Activated naive CD8-positive, alpha-beta T cell treated with anti-CD3 and anti-CD28 coated beads for 36 hours (primary cell): Measurements from ENCODE around the gene ATF6B. TPM values are rescaled to one million over a fixed set of nuclear protein-coding genes. Genes with fewer than 3 reads are reported as not detected.
"Not testable (repeated sequence)": the region's sequence is repeated elsewhere in the genome, so short reads cannot be mapped to it uniquely, and the experiment has no call there.

Experiments
- DNase-seq: peaks from one replicate; pipeline ENCODE4 v3.0.0; 2021
- H3K27ac Mint-ChIP-seq: one replicate; pipeline ENCODE4 v1.8.0; 2022; ENCODE audit warnings: mild to moderate bottlenecking, moderate library complexity, mixed read lengths
- H3K27me3 Mint-ChIP-seq: one replicate; pipeline ENCODE4 v1.8.0; 2022; ENCODE audit warnings: mild to moderate bottlenecking, mixed read lengths
- H3K36me3 Mint-ChIP-seq: one replicate; pipeline ENCODE4 v1.8.0; 2021; ENCODE audit warnings: mild to moderate bottlenecking, mixed read lengths
- H3K4me1 Mint-ChIP-seq: one replicate; pipeline ENCODE4 v1.8.0; 2021; ENCODE audit warnings: mixed read lengths
- H3K4me3 Mint-ChIP-seq: one replicate; pipeline ENCODE4 v1.8.0; 2022; ENCODE audit warnings: mild to moderate bottlenecking, moderate library complexity, mixed read lengths
- H3K9me3 Mint-ChIP-seq: one replicate; pipeline ENCODE4 v1.8.0; 2022; ENCODE audit warnings: mixed read lengths
- total RNA-seq, 2 experiments: library from RNA; stranded (reverse); gene quantifications; one replicate each; pipeline ENCODE4 v1.2.3, GENCODE V29; 2021

The ATF6B gene
- total RNA-seq, 2 experiments from 2014 or later = 50.4 to 53.5 TPM

DNA sequence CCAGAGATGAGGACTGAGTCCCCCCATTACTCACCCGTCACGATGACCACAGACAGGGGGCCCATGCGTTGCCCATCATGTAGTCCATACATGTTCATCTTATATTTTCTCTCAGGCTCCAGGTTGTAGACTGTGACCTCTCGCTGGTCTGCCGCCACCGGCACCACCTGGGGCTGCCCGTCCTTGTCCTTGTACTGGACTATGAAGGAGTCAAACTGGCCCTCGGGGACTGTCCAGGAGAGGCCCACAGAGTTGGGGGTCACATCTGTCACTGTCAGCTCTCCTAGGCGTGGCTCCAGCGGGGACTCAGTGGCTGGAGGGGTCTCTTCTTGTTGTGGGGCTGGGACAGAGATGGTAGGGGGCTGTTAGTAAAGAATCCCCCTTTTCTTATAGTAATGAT lies 54.4 kb downstream of the ATF6B start:
- no peaks in the 10 kb centered on the region for H3K4me1 Mint-ChIP-seq
- H3K4me3 Mint-ChIP-seq = no peak overlapping the region
- DNase-seq = no peak
- H3K27ac Mint-ChIP-seq = no peak overlapping the region
- H3K9me3 Mint-ChIP-seq = no peaks in the 10 kb centered on the region
- no peaks in the 10 kb centered on the region for H3K36me3 Mint-ChIP-seq
- no peaks in the 10 kb centered on the region for H3K27me3 Mint-ChIP-seq

DNA sequence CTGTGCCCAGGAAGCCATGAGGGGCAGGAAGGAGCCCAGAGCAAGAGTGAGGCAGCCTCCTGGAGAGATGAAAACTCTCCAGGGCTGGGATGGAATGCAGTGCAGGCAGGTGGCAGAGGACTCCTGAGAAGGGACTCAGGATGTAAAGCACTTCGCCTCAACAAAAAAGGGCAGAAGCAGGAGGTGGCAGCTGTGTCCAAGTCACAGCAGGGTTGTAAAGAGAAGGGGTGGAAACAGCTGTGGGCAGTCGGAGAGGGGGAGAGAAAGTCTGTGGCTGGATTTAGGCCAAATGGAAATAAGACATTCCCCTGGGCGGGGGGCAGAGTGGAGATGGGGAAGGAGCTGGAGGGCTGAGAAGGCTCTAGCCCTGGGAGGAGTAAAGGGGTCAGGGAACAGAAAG lies 54.9 kb downstream of the ATF6B start:
- H3K36me3 Mint-ChIP-seq = no peaks in the 10 kb centered on the region
- H3K4me1 Mint-ChIP-seq = no peaks in the 10 kb centered on the region
- no peak overlapping the region for H3K4me3 Mint-ChIP-seq
- H3K9me3 Mint-ChIP-seq = no peaks in the 10 kb centered on the region
- DNase-seq = no peak
- H3K27me3 Mint-ChIP-seq = no peaks in the 10 kb centered on the region
- no peak overlapping the region for H3K27ac Mint-ChIP-seq

- no peaks in the 10 kb centered on the region for H3K4me1 Mint-ChIP-seq
- H3K27me3 Mint-ChIP-seq = no peaks in the 10 kb centered on the region
- H3K4me3 Mint-ChIP-seq = no peak overlapping the region
- DNase-seq = no peak
- H3K36me3 Mint-ChIP-seq = no peaks in the 10 kb centered on the region
- H3K9me3 Mint-ChIP-seq = no peaks in the 10 kb centered on the region
- H3K27ac Mint-ChIP-seq = no peak overlapping the region
Measured at GRCh38 chr6:32070814-32071543, 57.1 kb downstream of the ATF6B start.

DNA sequence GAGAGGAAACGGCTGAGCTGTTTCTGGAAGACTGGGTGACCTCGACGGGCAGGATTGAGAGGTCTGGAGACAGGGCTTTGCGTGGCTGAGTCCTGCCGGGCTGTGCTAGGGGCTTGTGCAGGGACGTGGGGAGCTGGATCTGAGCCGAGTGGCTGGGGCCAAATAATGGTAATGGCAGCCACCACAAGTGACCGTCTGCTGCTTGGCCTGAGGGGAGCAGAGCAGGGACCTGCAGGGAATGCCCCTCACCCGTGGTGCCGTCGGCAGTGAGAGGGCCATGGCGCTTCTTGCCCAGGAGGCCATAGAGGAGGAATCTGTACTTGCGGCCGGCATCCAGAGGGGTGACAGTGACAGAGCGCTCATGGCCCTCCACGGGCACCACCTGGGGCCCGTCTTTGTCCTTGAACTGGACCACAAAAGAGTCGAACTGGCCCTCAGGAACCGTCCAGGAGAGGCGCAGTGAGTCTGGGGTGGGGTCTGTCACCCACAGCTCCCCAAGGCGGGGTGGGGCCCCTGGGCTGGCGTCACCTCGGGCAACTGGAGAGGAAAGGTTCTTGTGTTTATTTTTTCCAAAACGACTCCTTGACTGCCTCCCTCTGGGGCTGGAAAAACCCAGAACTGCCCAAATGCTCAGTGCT lies 58.0 kb downstream of the ATF6B start:
- H3K27me3 Mint-ChIP-seq = no peaks in the 10 kb centered on the region
- no peak for DNase-seq
- no peaks in the 10 kb centered on the region for H3K9me3 Mint-ChIP-seq
- no peak overlapping the region for H3K4me3 Mint-ChIP-seq
- H3K36me3 Mint-ChIP-seq = no peaks in the 10 kb centered on the region
- no peak overlapping the region for H3K27ac Mint-ChIP-seq
- no peaks in the 10 kb centered on the region for H3K4me1 Mint-ChIP-seq

- Mint-ChIP-seq H3K27me3 (no peaks in the 10 kb centered on the region), H3K9me3 (no peaks in the 10 kb centered on the region), H3K4me1 (no peaks in the 10 kb centered on the region), H3K36me3 (no peaks in the 10 kb centered on the region), H3K4me3 (no peak overlapping the region), H3K27ac (no peak overlapping the region)
- DNase-seq = no peak
Measured at GRCh38 chr6:32069460-32069859, 58.6 kb downstream of the ATF6B start.

- Mint-ChIP-seq H3K9me3 (no peaks in the 10 kb centered on the region), H3K4me1 (no peaks in the 10 kb centered on the region), H3K27ac (no peak overlapping the region), H3K36me3 (no peaks in the 10 kb centered on the region), H3K27me3 (no peaks in the 10 kb centered on the region), H3K4me3 (no peak overlapping the region)
- DNase-seq = no peak
Measured at GRCh38 chr6:32068867-32069266, 59.2 kb downstream of the ATF6B start.

DNA sequence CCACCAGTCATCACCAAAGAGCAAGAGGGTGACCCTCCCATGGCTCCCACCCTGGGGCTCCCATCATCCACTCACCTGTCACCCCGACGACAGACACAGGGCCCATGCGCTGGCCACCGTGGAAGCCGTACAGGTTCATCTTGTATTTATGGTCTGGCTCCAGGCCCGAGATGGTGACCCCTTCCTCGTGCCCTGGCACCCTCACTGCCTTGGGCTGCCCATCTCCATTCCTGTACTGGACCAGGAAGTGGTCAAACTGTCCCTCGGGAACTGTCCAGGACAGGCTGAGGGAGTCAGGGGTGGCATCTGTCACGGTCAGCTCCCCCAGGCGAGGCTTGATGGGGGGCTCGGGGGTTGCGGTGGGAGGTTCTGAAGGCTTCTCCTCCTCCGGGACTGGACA lies 59.7 kb downstream of the ATF6B start:
- not testable (repeated sequence) for H3K27me3 Mint-ChIP-seq, H3K4me1 Mint-ChIP-seq, DNase-seq, H3K4me3 Mint-ChIP-seq, H3K9me3 Mint-ChIP-seq, H3K27ac Mint-ChIP-seq, H3K36me3 Mint-ChIP-seq

DNA sequence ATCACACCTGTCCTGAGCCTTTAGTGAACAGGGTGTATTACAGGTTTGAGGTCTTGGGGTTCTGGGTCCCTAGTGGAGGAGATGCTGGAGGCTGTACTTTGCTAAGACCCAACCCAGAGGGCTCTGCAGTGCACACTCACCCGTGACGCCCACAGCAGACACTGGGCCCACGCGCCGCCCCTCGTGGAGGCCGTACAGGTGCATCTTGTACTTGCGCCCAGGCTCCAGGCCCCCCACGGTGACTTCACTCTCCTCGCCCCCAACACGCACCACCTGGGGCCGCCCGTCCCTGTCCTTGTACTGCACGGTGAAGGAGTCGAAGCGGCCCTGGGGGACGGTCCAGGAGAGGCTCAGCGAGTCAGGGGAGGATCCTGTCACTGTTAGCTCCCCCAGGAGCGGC lies 60.5 kb downstream of the ATF6B start:
- DNase-seq, H3K4me1 Mint-ChIP-seq, H3K36me3 Mint-ChIP-seq, H3K4me3 Mint-ChIP-seq, H3K27ac Mint-ChIP-seq, H3K9me3 Mint-ChIP-seq, H3K27me3 Mint-ChIP-seq: not testable (repeated sequence)

Other genes with a start within 250 kb of the ATF6B start
- gene SLC44A4, start 249.2 kb downstream of the ATF6B start, total RNA-seq = under 1 TPM in 1 of 2 experiments, not detected in 1; 0.30 TPM
- 10 to 100 TPM; 63.4 to 64.0 TPM for gene EHMT2, start 230.5 kb downstream of the ATF6B start, total RNA-seq
- gene ZBTB12, start 226.2 kb downstream of the ATF6B start, total RNA-seq = 1 to 10 TPM; 3.1 to 3.2 TPM
- 1 to 10 TPM in 1 of 2 experiments, under 1 TPM in 1; 0.42 to 1.6 TPM for gene C2, start 200.5 kb downstream of the ATF6B start, total RNA-seq
- gene CFB, start 182.2 kb downstream of the ATF6B start, total RNA-seq = under 1 TPM; 0.52 to 0.82 TPM
- 10 to 100 TPM; 73.8 to 75.5 TPM for gene NELFE, start 169.3 kb downstream of the ATF6B start, total RNA-seq
- gene SKIC2, start 169.1 kb downstream of the ATF6B start, total RNA-seq = 10 to 100 TPM; 84.6 to 90.9 TPM
- 10 to 100 TPM; 15.6 to 16.3 TPM for gene DXO, start 156.1 kb downstream of the ATF6B start, total RNA-seq
- gene C4A, start 146.2 kb downstream of the ATF6B start, total RNA-seq = 1 to 10 TPM; 2.2 to 3.2 TPM
- gene C4B, start 113.5 kb downstream of the ATF6B start, total RNA-seq = 1 to 10 TPM; 3.0 to 4.0 TPM
- gene CYP21A2, start 89.8 kb downstream of the ATF6B start, total RNA-seq = under 1 TPM in 1 of 2 experiments, not detected in 1; 0.12 TPM
- gene TNXB, start 18.9 kb downstream of the ATF6B start, total RNA-seq = 1 to 10 TPM in 1 of 2 experiments, under 1 TPM in 1; 0.43 to 1.2 TPM
- 1 to 10 TPM; 5.8 to 6.8 TPM for gene FKBPL, start 2.0 kb upstream of the ATF6B start, total RNA-seq
- 1 to 10 TPM; 1.4 to 1.5 TPM for gene PRRT1, start 23.7 kb upstream of the ATF6B start, total RNA-seq
- 10 to 100 TPM; 19.5 to 24.4 TPM for gene PPT2, start 25.9 kb upstream of the ATF6B start, total RNA-seq
- gene EGFL8, start 36.3 kb upstream of the ATF6B start, total RNA-seq = 10 to 100 TPM; 12.8 to 14.0 TPM
- gene AGPAT1, start 47.8 kb upstream of the ATF6B start, total RNA-seq = 10 to 100 TPM; 30.8 to 33.6 TPM
- 10 to 100 TPM; 58.3 to 58.6 TPM for gene RNF5, start 50.2 kb upstream of the ATF6B start, total RNA-seq
- 10 to 100 TPM in 1 of 2 experiments, 1 to 10 TPM in 1; 9.6 to 11.5 TPM for gene AGER, start 56.0 kb upstream of the ATF6B start, total RNA-seq
- 10 to 100 TPM; 56.4 to 56.9 TPM for gene PBX2, start 62.0 kb upstream of the ATF6B start, total RNA-seq
- 10 to 100 TPM; 68.4 to 71.3 TPM for gene GPSM3, start 64.4 kb upstream of the ATF6B start, total RNA-seq
- 1 to 10 TPM in 1 of 2 experiments, under 1 TPM in 1; 0.88 to 1.3 TPM for gene NOTCH4, start 95.8 kb upstream of the ATF6B start, total RNA-seq
- not detected for gene TSBP1, start 243.7 kb upstream of the ATF6B start, total RNA-seq